Activated T-helper 1 cell treated with anti-CD3 and anti-CD28 coated beads, Interleukin-12 subunit alpha, Interleukin-12 subunit beta, Interleukin-2, Interleukin-4 antibody, amounts not matched to agents 30 ng/mL and 10 ng/mL and 1 ng/mL, durations not matched to agents 14 hours and 24 hours and 36 hours (primary cell): Measurements from ENCODE around the gene SPATA24. TPM values are rescaled to one million over a fixed set of nuclear protein-coding genes. Genes with fewer than 3 reads are reported as not detected.
A peak's percentile ranks its signal among the peaks of the same experiment; 100 is the strongest.
"Not testable (repeated sequence)": the region's sequence is repeated elsewhere in the genome, so short reads cannot be mapped to it uniquely, and the experiment has no call there.

ENCODE experiments used
- DNase-seq: peaks from one replicate; pipeline ENCODE4 v3.0.0; 2021; ENCODE audit warnings: low spot score
- H3K27ac Mint-ChIP-seq: one replicate; pipeline ENCODE4 v1.8.0; 2021; ENCODE audit warnings: mild to moderate bottlenecking, mixed read lengths
- H3K27me3 Mint-ChIP-seq: one replicate; pipeline ENCODE4 v1.8.0; 2022; ENCODE audit warnings: mild to moderate bottlenecking, moderate library complexity, mixed read lengths; ENCODE audit not compliant: insufficient read depth
- H3K36me3 Mint-ChIP-seq: one replicate; pipeline ENCODE4 v1.8.0; 2021; ENCODE audit warnings: low read depth, mixed read lengths
- H3K4me1 Mint-ChIP-seq: one replicate; pipeline ENCODE4 v1.8.0; 2021; ENCODE audit warnings: low read depth, mixed read lengths
- H3K4me3 Mint-ChIP-seq: one replicate; pipeline ENCODE4 v1.8.0; 2021; ENCODE audit warnings: mild to moderate bottlenecking, moderate library complexity, mixed read lengths
- H3K9me3 Mint-ChIP-seq: one replicate; pipeline ENCODE4 v1.8.0; 2021; ENCODE audit warnings: mixed read lengths
- intact Hi-C: fragments of 100-400 bp; cut with micrococcal nuclease; formaldehyde crosslinking; loops from one replicate; pipeline ENCODE4 v1.15.1; 2024
- total RNA-seq: library from RNA; stranded (reverse); gene quantifications from 2 replicates; pipeline ENCODE4 v1.2.3, GENCODE V29; 2022

Gene SPATA24
- total RNA-seq, 1 donor from 2014 or later: 5.3 TPM

- no peak overlapping the region for H3K27ac Mint-ChIP-seq
- H3K9me3 Mint-ChIP-seq: no peaks in the 10 kb centered on the region
- DNase-seq: no peak
- no peaks in the 10 kb centered on the region for H3K27me3 Mint-ChIP-seq
- H3K4me3 Mint-ChIP-seq: no peak overlapping the region
- intact Hi-C loops: no loop called here
- no peaks in the 10 kb centered on the region for H3K4me1 Mint-ChIP-seq
- H3K36me3 Mint-ChIP-seq: peaks cover 34% of the 10 kb centered on the region
Observed at GRCh38 chr5:139364466-139364865, 39.4 kb downstream of the SPATA24 start.

- intact Hi-C loops: no loop called here
- DNase-seq: no peak
- no peaks in the 10 kb centered on the region for H3K4me1 Mint-ChIP-seq
- H3K27ac Mint-ChIP-seq: peak overlapping the region; percentile 50
- peaks cover 34% of the 10 kb centered on the region for H3K36me3 Mint-ChIP-seq
- H3K4me3 Mint-ChIP-seq: no peak overlapping the region
- H3K9me3 Mint-ChIP-seq: no peaks in the 10 kb centered on the region
- no peaks in the 10 kb centered on the region for H3K27me3 Mint-ChIP-seq
Observed at GRCh38 chr5:139363937-139364336, 40.0 kb downstream of the SPATA24 start.

GRCh38 chr5:139361835-139362429 lies 42.0 kb downstream of the SPATA24 start:
- Mint-ChIP-seq H3K9me3 (no peaks in the 10 kb centered on the region), H3K4me3 (no peak overlapping the region), H3K4me1 (no peaks in the 10 kb centered on the region), H3K36me3 (peaks cover 29% of the 10 kb centered on the region), H3K27me3 (no peaks in the 10 kb centered on the region), H3K27ac (peak overlapping the region; percentile 55)
- DNase-seq: no peak
- intact Hi-C loops: no loop called here

- Mint-ChIP-seq H3K4me3 (no peak overlapping the region), H3K36me3 (peaks cover 18% of the 10 kb centered on the region), H3K4me1 (no peaks in the 10 kb centered on the region), H3K27ac (no peak overlapping the region), H3K27me3 (no peaks in the 10 kb centered on the region), H3K9me3 (no peaks in the 10 kb centered on the region)
- no peak for DNase-seq
- intact Hi-C loops: no loop called here
Observed at GRCh38 chr5:139360384-139360783, 43.5 kb downstream of the SPATA24 start.

DNA sequence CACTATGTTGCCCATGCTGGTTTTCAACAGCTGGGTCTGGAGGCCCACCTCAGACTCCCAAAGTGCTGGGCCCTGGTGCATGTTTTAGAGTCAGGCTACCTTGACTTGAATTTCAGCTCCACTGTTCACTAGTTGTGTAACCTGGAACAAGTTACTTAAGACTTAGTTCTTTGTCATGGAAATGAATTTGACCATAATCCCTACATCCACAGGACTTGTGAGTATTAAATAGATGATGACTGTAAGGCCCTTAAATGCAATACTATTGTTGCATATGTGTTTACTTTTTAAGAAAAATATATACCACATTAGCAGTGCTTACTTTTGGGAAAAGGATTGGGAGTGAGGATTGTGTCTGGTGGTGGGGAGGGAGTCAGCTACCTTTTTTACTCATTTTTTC lies 45.8 kb downstream of the SPATA24 start:
- no peaks in the 10 kb centered on the region for H3K4me1 Mint-ChIP-seq

DNA sequence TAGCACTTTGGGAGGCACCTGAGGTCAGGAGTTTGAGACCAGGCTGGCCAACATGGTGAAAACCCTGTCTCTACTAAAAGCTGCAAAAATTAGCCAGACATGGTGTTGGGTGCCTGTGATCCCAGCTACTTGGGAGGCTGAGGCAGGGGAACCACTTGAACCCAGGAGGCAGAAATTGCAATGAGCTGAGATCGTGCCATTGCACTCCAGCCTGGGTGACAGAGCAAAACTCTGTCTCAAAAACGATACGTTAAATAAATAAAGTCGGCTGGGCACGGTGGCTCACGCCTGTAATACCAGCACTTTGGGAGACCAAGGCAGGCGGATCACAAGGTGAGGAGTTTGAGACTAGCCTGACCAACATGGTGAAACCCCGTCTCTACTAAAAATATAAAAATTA lies 48.0 kb downstream of the SPATA24 start:
- H3K4me1 Mint-ChIP-seq, H3K27me3 Mint-ChIP-seq, H3K4me3 Mint-ChIP-seq, DNase-seq, H3K9me3 Mint-ChIP-seq, H3K27ac Mint-ChIP-seq, intact Hi-C loops: not testable (repeated sequence)
- H3K36me3 Mint-ChIP-seq: peaks cover 13% of the 10 kb centered on the region

More for the DNA sequence above, 45.8 kb downstream of the SPATA24 start:
- intact Hi-C loops: no loop called here
- Mint-ChIP-seq H3K36me3 (peaks cover 11% of the 10 kb centered on the region), H3K4me3 (no peak overlapping the region), H3K27ac (no peak overlapping the region), H3K9me3 (peaks cover 7% of the 10 kb centered on the region), H3K27me3 (no peaks in the 10 kb centered on the region)
- DNase-seq: no peak

GRCh38 chr5:139354186-139354585 lies 49.7 kb downstream of the SPATA24 start:
- Mint-ChIP-seq H3K4me3 (no peak overlapping the region), H3K36me3 (peaks cover 13% of the 10 kb centered on the region), H3K27me3 (no peaks in the 10 kb centered on the region), H3K27ac (no peak overlapping the region), H3K9me3 (peaks cover 7% of the 10 kb centered on the region), H3K4me1 (no peaks in the 10 kb centered on the region)
- no peak for DNase-seq
- intact Hi-C loops: no loop called here

GRCh38 chr5:139347863-139348262 lies 56.0 kb downstream of the SPATA24 start:
- intact Hi-C loops, H3K27me3 Mint-ChIP-seq, H3K9me3 Mint-ChIP-seq, DNase-seq, H3K27ac Mint-ChIP-seq, H3K4me3 Mint-ChIP-seq: not testable (repeated sequence)
- Mint-ChIP-seq H3K36me3 (peaks cover 21% of the 10 kb centered on the region), H3K4me1 (peaks cover 23% of the 10 kb centered on the region)

Other genes with a start within 250 kb of the SPATA24 start
- gene SIL1, start 205.7 kb downstream of the SPATA24 start, total RNA-seq: 28.6 and 41.1 TPM in 2 replicates
- 232 and 258 TPM in 2 replicates for gene MATR3, start 110.3 kb downstream of the SPATA24 start, total RNA-seq
- 88.4 and 97.3 TPM in 2 replicates for gene PAIP2, start 62.2 kb downstream of the SPATA24 start, total RNA-seq
- gene SLC23A1, start 20.8 kb downstream of the SPATA24 start, total RNA-seq: 1.4 and 1.5 TPM in 2 replicates
- 38.1 and 38.8 TPM in 2 replicates for gene MZB1, start 14.2 kb downstream of the SPATA24 start, total RNA-seq
- gene PROB1, start 9.0 kb downstream of the SPATA24 start, total RNA-seq: 9.1 and 9.3 TPM in 2 replicates
- gene DNAJC18, start 35.4 kb upstream of the SPATA24 start, total RNA-seq: 30.0 and 36.3 TPM in 2 replicates
- gene ECSCR, start 58.7 kb upstream of the SPATA24 start, total RNA-seq: 1.3 and 1.4 TPM in 2 replicates
- 0.29 and 0.39 TPM in 2 replicates for gene SMIM33, start 66.9 kb upstream of the SPATA24 start, total RNA-seq
- 213 and 226 TPM in 2 replicates for gene STING1, start 78.7 kb upstream of the SPATA24 start, total RNA-seq
- 251 and 265 TPM in 2 replicates for gene UBE2D2, start 157.2 kb upstream of the SPATA24 start, total RNA-seq
- 0.88 and 1.7 TPM in 2 replicates for gene CXXC5, start 244.3 kb upstream of the SPATA24 start, total RNA-seq